GM19324 (cell line): ENCODE results near the gene RGS6.

Experiments used
- ATAC-seq: cut with Tn5 transposase; IDR thresholded peaks from one replicate; pipeline ENCODE4 v1.9.1; 2021; ENCODE audit warnings: mild to moderate bottlenecking, moderate library complexity; ENCODE audit not compliant: unreplicated experiment, low FRiP score

RGS6 gene

DNA sequence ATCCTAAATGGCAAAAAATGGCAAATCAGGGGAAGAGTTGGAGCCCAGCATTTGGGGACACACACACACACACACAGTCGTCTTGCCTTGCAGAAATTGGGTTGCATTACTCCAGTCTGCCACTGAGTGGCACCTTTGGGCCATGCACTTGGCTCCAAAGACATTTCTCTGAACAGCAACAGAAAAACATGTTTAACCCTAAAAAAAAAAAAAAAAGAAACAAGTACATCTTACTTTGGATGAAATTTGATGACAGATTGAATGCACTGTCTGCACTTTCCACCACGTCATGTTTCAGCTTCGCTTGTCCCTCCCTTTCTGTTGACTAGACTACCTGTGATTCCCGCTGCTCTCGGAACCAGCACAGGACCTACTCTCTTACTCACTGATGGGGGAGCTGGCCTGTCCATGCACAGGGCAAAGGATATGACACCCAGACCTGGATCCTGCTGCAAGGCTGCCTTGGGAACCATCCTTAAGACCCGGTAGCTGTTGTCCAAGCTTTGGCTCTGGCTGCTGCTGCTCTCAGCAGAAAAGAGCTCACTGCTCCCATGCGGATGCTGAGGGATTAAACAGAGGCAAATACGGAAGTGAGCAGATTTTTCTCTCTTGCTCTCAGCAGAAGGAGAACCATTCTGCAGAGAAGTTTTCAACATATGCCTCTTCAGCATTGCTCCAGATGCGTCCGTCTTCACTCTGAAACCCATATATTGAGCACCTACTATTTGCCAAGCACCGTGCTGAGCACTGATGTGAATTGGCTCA is 584.9 kb downstream of the RGS6 start:
- ATAC-seq, result no peak

DNA sequence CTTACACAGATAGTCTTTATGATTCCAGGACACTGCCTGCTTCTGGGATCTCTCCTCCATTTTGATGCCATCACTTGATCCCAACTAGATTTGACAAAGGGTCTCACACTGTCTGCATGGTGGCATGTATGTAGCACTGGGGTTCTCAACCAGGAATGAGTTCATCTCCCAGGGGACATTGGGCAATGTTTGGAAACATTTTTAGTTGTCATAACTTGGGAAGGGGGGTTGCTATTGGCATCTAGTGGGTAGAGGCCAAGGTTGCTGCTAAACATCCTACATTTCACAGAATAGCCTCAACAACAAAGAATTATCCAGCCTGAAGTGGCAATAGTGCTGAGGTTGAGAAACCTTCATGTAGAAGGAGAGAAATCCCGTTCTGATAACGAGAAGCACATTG is 585.5 kb downstream of the RGS6 start:
- ATAC-seq, result no peak

DNA sequence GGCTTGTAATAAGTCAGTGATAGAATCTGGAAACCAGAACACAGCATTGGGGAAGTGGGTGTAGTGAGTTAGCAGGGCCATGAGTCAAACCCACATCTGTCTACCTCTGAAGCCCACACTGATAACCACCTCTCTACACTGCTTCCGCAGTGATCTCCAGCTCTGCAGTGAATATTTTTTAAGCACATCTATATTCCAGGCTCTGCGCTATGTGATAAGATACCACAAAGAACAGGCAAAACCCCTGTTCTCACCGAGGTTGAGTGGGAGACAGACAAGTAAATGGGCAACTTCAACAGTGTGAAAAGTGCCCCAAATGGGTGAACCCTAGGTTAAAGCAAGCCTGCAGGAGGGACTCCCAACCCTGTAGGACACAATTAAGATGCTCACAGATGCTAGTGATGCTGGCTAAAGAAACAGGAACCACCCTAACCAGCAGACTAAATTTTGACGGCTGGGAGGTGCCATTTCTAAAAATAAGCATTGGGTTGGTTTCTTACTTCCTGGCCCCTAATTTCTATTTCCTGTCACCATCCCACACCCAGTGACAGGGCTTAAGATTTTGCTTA is 586.7 kb downstream of the RGS6 start:
- peak; percentile 60 for ATAC-seq

DNA sequence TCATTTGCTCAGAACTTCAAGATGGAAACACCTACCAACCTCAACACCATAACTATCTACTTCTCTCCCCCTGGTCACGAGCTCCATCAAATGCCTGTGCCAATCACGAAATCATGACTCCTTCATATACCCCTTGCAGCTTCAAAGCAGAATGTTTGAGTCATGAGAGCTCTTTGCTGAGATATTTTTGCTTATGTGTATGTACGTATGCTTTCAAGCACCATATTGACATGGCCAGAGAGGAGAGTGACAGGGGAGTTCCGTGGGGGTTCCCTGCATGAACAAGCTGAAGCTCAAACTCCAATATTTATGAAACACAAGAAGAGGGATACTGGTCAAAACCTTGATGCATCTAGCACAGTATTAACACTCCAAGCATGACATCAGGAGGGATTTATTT is 587.3 kb downstream of the RGS6 start:
- no peak for ATAC-seq

DNA sequence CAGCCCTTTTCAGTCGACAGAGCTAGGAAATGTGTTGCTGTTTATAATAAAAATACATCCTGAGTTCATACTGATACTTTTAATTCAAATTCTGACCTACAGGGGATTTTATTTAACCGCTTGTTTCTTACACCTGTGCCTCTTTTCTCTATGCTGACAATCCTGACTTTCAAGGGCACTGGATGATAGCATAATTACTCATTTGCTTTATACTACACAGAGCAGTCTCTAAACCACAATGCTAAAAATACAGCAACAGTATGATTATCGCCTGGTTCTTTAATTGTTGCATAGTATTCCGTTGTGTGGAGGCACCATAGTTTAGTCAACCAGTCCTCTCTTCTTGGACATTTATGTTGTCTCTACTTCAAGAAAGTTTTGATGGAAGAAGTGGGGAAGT is 588.8 kb downstream of the RGS6 start:
- ATAC-seq, result no peak

DNA sequence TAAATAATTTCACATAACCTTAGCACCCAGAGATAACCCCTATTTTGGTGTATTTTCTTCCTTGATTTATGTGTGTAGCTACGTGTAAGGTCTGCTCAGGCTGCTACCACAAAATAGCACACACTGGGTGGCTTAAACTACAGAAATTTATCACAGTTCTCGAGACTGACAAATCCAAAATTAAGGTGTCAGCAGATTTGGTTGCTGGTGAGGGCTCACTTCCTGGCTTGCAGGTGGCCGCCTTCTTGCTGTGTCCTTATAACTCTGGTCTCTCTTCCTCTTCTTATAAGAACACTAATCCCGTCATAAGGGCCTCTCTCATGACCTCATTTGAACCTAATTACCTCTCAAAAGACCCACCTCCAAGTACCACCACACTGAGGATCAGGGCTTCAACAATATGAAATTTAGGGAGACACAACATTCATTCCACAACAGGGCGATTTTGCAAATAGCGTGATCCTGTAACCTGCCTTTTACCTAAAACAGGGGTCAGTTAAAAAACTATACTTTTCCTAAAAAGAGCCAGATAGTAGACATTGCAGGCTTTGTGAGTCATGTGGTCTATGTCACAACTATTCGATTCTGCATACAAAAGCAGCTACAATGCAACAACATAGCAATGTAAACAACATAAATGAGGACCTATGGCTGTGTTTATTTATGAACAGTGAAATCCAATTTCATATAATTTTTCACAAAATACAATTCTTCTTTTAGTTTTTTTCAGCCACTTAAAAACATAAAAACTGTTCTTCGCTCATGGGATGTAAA is 589.9 kb downstream of the RGS6 start:
- ATAC-seq, result no peak

DNA sequence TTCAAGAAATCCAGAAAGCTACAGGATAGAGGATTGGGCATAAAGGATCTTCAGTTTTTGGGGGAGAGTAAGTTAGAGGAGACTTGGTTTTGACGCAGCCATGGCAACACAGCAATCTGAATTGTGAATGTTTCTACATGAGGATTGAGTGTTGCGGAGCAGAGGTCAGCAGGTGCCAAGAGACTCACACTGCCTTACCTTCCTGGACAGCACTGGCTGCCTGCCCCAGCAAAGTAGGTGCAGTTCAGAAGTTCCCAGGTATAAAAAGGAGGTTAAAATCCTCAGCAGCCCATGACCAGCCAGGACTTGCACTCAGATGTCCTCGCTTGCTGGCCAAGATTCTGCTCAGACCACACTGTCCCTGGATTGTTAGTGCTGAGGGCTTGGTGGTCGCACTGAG is 590.6 kb downstream of the RGS6 start:
- ATAC-seq, result no peak

DNA sequence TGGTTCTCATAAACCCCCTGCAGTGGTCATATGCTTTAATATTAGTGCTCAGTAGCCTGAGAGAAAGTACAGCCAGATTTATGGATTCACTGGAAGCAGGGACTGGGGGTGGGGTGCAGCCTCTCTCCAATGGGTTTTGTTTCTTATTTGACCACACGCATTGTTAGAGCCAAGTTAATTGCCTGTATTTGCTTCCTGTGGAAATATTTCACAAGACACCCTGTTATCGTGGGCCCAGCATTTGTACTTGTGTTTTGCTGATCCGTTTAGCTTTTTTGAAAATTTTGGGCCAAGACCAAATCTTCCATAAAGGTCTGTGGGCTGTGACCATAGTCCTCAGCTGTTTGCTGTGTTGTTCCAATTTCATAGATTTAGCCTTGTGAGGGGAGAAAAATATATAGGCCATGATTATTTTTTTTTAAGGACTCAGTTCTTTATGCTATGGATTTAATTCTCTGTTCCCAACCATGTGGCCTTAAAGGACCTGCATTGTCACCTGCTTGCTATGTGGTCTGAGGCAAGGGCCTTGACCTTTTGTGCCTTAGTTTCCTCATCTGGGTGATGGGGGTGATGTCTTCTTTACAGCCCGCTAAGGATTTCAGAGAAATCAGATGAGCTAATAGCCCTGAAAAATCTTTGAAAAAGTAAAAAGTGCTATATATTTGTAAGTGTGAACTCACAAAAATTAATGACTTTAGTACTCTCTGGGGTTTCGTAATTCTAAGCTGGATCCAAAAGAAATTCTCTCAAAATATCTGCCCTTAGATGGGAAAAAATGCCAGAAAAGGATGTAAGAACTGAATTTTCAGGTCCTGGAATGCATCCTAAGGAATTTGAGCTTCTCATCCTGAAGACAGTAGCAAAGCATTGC is 591.4 kb downstream of the RGS6 start:
- ATAC-seq, result no peak

DNA sequence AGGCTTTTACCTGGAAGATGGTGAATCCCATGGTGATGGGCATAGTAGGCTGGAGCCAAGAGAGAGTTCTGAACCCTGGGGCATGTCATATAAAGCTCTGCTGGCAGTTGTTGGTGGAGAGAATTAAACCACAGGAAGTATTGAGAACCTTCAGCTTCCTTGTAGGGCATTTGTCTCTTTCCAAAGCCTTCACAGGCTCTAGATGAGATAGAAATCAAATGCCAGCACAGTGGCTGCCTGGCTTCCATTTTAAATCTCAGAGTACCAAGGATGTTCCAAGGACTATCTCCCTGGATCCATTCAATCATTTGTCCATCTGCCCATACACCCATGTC is 592.0 kb downstream of the RGS6 start:
- no peak for ATAC-seq

DNA sequence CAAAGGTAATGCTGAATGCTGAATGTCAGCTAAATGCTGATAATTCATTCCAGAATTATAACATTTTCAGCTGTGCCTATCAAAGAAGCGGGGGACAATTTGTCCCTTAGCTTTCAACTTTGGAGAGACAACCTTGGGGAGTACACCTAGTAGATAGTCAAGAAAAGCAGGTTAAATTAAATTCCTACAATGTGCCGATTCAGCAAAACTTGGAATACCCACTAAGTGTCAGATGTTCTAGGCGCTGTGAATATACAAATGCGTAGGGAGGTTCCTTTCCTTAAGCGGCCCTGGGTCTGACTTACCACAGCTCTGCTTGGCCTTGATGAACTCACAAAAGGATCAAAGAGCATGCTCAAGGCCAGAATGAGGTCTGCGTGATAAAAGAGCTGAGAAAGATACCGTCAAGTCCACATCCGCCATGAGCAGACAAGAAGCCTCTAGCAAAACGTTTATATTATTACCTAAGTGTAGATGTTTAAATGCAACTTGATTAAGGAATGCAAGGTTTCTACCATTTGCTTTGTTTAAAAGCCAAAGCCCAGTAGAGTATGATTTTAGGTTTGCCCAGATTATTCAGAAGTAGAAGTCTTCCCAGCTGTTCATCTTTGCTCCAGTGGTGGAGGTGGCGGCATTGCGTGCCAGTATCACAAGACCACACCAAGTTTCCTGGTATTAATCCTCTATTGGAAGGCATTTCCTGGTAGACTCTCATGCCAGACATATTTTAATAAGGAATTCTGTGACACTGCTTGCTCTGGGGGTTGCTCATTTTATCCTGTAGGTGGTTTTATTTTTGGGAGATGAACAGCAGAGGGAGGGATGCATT is 593.1 kb downstream of the RGS6 start:
- no peak for ATAC-seq

DNA sequence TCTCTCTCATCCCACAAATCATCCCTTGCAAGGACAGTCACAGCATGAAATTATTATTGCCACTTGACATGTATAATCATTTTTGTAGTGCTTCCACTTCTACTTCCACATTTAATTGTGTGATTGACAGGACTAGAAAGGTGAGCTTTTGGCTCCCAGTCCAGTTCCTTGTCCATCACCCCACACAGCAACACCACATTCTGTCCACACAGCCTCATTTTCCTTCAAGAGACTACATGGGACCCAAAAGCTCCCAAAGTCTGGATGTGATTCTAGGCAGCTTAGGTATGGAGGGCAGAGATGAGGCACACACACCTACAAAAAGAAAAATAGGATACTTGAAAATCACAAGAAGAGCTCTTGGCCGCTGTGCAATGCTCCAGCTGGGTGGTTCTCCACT is 595.4 kb downstream of the RGS6 start:
- ATAC-seq, result no peak

DNA sequence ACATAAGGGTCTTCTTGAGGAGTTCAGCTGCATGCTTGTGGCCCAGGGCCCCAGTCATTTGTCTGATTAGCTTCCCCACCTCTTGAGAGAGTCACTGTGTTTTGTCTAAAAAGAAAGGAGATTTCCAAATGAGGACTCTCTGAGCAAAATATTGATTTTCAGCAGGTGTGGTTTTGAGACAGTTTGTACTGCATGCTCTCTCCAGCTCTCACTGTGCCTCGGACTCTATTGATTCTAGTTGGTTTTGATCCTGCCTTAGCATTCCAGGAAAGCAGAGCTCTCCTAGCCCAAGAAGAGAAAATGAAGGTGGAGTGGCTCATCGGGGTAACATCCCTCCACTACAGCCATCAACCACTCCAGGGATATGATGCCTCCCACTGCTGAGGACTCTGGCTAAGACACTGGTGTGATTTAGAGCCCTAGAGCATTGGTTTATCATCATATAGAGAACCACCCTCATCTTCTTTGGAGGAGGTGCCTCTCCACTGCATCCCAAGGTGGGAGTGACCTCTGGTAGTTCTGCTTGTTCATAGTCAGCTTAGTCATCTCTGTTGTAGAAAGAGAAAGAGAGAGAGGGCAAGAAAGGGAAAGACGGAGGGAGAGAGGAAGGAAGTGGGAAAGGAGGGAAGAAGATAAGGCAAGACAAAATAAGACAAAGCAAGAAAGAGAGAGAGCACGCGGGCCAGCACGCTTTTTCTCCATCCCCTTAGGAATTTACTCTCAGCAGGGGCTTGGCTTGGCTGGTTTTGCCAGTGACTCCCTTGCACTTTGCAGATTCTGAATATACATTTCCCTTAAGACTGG is 596.0 kb downstream of the RGS6 start:
- no peak for ATAC-seq

DNA sequence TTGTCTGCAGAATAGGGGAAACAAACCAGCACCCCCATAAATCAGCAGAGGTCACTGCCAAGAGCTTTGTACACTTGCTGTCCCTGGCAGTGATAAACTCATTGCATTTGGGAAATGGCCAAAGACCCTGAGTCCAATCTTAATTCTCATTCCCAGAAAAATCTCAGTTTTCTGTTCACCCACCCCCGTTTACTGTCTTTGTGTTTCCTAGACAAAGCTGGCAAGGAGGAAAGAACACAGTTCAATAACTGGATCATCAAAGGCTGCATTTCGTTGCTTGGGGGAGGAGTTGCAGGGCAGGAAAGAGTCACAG is 596.6 kb downstream of the RGS6 start:
- no peak for ATAC-seq

DNA sequence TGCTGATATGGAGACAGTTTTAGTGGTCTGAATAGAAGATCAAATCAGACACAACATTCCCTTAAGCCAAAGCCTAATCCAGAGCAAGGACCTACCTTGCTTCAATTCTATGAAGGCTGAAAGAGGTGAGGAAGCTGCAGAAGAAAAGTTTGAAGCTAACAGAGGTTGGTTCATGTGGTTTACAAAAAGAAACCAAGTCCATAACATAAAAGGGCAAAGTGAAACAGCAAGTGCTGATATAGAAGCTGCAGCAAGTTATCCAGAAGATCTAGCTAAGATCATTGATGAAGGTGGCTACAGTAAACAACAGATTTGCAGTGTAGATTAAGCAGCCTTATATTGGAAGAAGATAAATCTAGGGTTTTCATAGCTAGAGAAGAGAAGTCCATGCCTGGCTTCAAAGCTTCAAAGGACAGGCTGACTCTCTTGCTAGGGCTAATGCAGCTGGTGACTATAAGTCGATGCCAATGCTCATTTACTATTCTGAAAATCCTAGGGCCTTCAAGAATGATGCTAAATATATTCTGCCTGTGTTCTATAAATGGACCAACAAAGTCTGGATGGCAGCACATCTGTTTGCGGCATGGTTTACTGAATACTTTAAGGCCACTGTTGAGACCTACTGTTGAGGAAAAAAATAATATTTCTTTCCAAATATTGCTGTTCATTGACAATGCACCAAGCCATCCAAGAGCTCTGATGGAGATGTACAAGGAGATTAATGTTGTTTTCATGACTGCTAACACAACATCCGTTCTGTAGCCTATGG is 600.6 kb downstream of the RGS6 start:
- no peak for ATAC-seq

DNA sequence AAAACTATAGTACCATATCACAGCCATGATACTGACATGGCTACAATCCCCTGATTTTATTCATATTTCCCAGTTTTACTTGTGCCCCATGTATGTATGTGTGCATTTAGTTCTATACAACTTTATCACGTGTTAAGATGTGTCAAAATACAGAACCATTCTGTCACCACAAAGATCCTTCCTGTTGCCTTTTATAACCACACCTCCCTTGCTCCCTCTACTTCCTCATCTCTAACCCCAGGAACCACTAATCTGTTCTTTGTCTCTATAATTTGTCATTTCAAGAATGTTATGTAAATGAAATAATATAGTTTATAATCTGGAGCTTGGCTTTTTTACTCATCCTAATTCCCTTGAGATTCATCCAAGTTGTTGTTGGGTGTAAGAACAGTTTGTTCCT is 603.3 kb downstream of the RGS6 start:
- no peak for ATAC-seq

DNA sequence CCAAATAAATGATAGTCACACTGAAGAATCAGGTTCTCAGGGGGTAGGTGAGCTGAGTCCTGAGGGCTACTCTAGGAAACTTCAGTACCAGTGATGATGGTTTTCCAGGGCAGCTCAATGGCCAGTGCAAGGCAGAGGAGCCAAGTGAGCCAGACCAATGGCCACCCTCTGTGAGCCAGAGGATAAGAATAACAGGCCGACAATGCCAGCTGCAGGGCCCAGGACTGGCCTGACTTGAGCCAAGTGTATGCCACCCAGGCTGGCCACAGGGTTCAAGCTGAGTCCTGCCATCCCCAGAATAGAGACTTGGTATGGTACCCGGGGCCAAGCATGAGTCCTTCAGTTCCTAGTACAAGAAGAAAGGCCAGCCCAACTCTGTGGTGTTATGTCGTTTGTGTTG is 606.2 kb downstream of the RGS6 start:
- no peak for ATAC-seq

DNA sequence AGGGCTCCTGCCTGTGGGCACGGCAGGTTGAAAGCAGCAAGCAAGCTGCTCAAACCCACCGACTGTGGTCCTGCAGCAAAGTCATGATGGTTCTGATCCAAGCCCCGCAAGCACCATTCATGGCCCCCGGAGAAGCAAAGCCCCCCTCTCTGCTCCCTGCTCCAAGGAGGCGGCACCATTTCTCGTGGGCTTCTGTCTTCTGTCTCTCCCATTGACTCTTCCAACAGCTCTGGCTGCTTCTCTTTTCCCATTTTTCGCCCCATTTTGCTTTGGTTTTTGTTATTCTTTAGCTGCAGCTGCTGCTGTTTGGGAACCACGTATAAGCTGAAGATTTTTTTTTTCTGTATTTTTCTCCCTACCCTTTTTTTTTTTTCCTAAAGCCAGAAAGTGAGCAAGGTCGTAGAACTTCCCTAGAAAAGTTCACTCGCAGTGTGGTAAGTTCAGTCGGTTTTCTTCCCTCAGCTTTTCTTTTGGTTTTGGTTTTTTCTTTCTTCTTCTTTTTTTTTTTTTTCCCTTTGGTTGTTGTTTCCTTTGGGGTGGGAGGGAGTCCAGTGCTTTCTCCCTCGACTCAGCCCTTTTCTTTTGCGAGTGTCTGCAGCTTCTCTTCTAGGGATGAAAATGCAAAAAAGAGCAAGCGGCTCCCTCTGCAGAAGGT is 607.6 kb downstream of the RGS6 start:
- ATAC-seq, result no peak

DNA sequence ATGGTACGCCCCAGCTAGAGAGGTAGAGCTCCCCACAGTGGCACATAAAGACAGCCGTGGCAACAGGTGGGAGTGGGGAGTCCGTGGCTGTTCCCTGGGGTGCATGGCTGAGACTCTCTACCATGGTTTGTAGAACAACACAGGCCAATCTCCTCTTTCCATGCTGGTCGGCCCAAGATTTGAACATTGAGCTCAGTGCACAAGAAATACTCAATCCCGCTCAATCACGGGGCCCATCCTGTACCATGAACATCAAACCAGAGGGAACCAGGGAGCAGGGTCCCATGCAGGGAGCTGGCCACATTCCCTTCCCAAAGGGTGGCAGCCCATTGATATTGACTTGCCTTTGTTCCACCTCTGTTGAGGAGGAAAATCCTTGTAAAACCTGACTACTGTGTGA is 608.6 kb downstream of the RGS6 start:
- ATAC-seq, result no peak
